DMS153 treated with DMSO at 0.1 percent for 48 hours (cell line): Measurements from ENCODE around the gene ZSCAN5B.

ENCODE experiments used
- DNase-seq: peaks from one replicate; lab custom pipeline; 2025; ENCODE audit not compliant: unreplicated experiment; lab: John Stamatoyannopoulos, UW

The ZSCAN5B gene

GRCh38 chr19:56147307-56147706 is 50.3 kb downstream of the ZSCAN5B start:
- no peak for DNase-seq

GRCh38 chr19:56146904-56147303 is 50.7 kb downstream of the ZSCAN5B start:
- DNase-seq: no peak

GRCh38 chr19:56145698-56146097 is 51.9 kb downstream of the ZSCAN5B start:
- DNase-seq: no peak

- DNase-seq: no peak
Measured at GRCh38 chr19:56144831-56145230, 52.8 kb downstream of the ZSCAN5B start.

GRCh38 chr19:56144376-56144775 is 53.2 kb downstream of the ZSCAN5B start:
- no peak for DNase-seq

- no peak for DNase-seq
Measured at GRCh38 chr19:56142897-56143434, 54.6 kb downstream of the ZSCAN5B start.

- DNase-seq: peak; percentile 30
Measured at GRCh38 chr19:56142087-56142787, 55.3 kb downstream of the ZSCAN5B start.

GRCh38 chr19:56141417-56141993 is 56.1 kb downstream of the ZSCAN5B start:
- DNase-seq: no peak

- peak; percentile 98 for DNase-seq
Measured at GRCh38 chr19:56140583-56141416, 56.8 kb downstream of the ZSCAN5B start, which contains the start of gene ZNF444. Gene ZNF444, plus strand, starts transcription at chr19:56141287. Its CDS starts 5,625 bp downstream, at chr19:56146912.

GRCh38 chr19:56139847-56140582 is 57.6 kb downstream of the ZSCAN5B start:
- DNase-seq: no peak
